GM23338 (cell line): ENCODE measurements around the gene PRMT9. TPM values are rescaled to one million over a fixed set of nuclear protein-coding genes. Genes with fewer than 3 reads are reported as not detected.

Source experiments
- ATAC-seq: fragments of 200-7000 bp; cut with Tn5 transposase; 3 replicates; pipeline ENCODE4 v1.9.1; 2020
- DNase-seq: peaks from one replicate; pipeline ENCODE4 v3.0.0-alpha.2; 2015; ENCODE audit warnings: low spot score
- H2AFZ ChIP-seq: fragments of 200-600 bp; sonication (generic); 2 replicates; pipeline ENCODE4 v1.8.0; 2016; ENCODE audit warnings: antibody characterized with exemption, mild to moderate bottlenecking, moderate library complexity
- H3F3A ChIP-seq: fragments of 200-600 bp; sonication (generic); replicated peaks from 2 replicates; pipeline ENCODE4 v1.8.0; 2017; ENCODE audit warnings: antibody characterized with exemption, mixed run types, low read depth
- H3K27ac ChIP-seq: fragments of 200-600 bp; sonication (generic); 2 replicates; pipeline ENCODE4 v1.6.1; 2016; ENCODE audit warnings: low read depth
- H3K27me3 ChIP-seq: fragments of 200-600 bp; sonication (generic); 2 replicates; pipeline ENCODE4 v1.8.0; 2016; ENCODE audit warnings: mild to moderate bottlenecking, mixed run types, moderate library complexity; ENCODE audit not compliant: insufficient read depth
- H3K36me3 ChIP-seq: fragments of 200-600 bp; sonication (generic); 2 replicates; pipeline ENCODE4 v1.8.0; 2016; ENCODE audit warnings: mild to moderate bottlenecking; ENCODE audit not compliant: insufficient read depth
- H3K4me1 ChIP-seq: fragments of 200-600 bp; sonication (generic); 2 replicates; pipeline ENCODE4 v1.8.0; 2016; ENCODE audit warnings: mild to moderate bottlenecking, moderate library complexity; ENCODE audit not compliant: insufficient read depth
- H3K4me2 ChIP-seq: fragments of 200-600 bp; sonication (generic); 2 replicates; pipeline ENCODE4 v1.7.1; 2017; ENCODE audit warnings: mixed run types
- H3K4me3 ChIP-seq: fragments of 200-600 bp; sonication (generic); 2 replicates; pipeline ENCODE4 v1.6.1; 2016; ENCODE audit warnings: mixed run types
- H3K79me2 ChIP-seq: fragments of 200-600 bp; sonication (generic); replicated peaks from 2 replicates; pipeline ENCODE4 v1.8.0; 2017; ENCODE audit warnings: mild to moderate bottlenecking; ENCODE audit not compliant: insufficient read depth
- H3K9me2 ChIP-seq: fragments of 200-600 bp; sonication (generic); 2 replicates; pipeline ENCODE4 v1.8.0; 2017; ENCODE audit not compliant: insufficient read depth
- H4K20me1 ChIP-seq: fragments of 200-600 bp; sonication (generic); replicated peaks from 2 replicates; pipeline ENCODE4 v1.8.0; 2017; ENCODE audit warnings: mild to moderate bottlenecking; ENCODE audit not compliant: insufficient read depth
- H3K27ac Mint-ChIP-seq: 2 replicates; pipeline ENCODE4 v1.8.0; 2020; ENCODE audit warnings: inconsistent platforms, mild to moderate bottlenecking, moderate library complexity, mixed read lengths
- H3K27me3 Mint-ChIP-seq: 3 replicates; pipeline ENCODE4 v1.8.0; 2022; ENCODE audit warnings: low read depth, mild to moderate bottlenecking, moderate library complexity, mixed read lengths, inconsistent platforms; ENCODE audit not compliant: insufficient read depth, poor library complexity
- H3K36me3 Mint-ChIP-seq: 3 replicates; pipeline ENCODE4 v1.8.0; 2021; ENCODE audit warnings: low read depth, mild to moderate bottlenecking, inconsistent platforms, moderate library complexity, mixed read lengths
- H3K4me1 Mint-ChIP-seq: 3 replicates; pipeline ENCODE4 v1.8.0; 2020; ENCODE audit warnings: mild to moderate bottlenecking, inconsistent platforms, mixed read lengths
- H3K4me3 Mint-ChIP-seq: 3 replicates; pipeline ENCODE4 v1.8.0; 2021; ENCODE audit warnings: moderate library complexity, mild to moderate bottlenecking, inconsistent platforms, mixed read lengths
- H3K9me3 Mint-ChIP-seq: 3 replicates; pipeline ENCODE4 v1.8.0; 2020; ENCODE audit warnings: moderate library complexity, mild to moderate bottlenecking, inconsistent platforms, mixed read lengths
- CREB1 ChIP-seq: fragments of 250-450 bp; sonication (Bioruptor Pico); IDR thresholded peaks from 2 replicates; pipeline ENCODE4 v1.5.0; 2020; ENCODE audit warnings: low read depth, mild to moderate bottlenecking, moderate library complexity
- JUNB ChIP-seq: IDR thresholded peaks from one replicate; pipeline ENCODE4 v1.6.1; 2016; ENCODE audit warnings: antibody characterized with exemption; ENCODE audit not compliant: unreplicated experiment
- NANOG ChIP-seq: IDR thresholded peaks from 2 replicates; pipeline ENCODE4 v1.6.1; 2016; ENCODE audit warnings: antibody characterized with exemption, borderline replicate concordance
- POLR2AphosphoS5 ChIP-seq: IDR thresholded peaks from 2 replicates; pipeline ENCODE4 v1.6.1; 2016; ENCODE audit warnings: antibody characterized with exemption, low read depth
- STAT1 ChIP-seq: IDR thresholded peaks from one replicate; pipeline ENCODE4 v1.6.1; 2016; ENCODE audit warnings: antibody characterized with exemption; ENCODE audit not compliant: unreplicated experiment
- ZNF114 ChIP-seq: fragments of 250-450 bp; sonication (Bioruptor Pico); IDR thresholded peaks from 2 replicates; pipeline ENCODE4 v1.5.0; 2020; ENCODE audit warnings: mild to moderate bottlenecking, moderate library complexity
- polyA plus RNA-seq: library from polyadenylated mRNA; unstranded; fragments of >200 nt; fragmentation: Nextera tagmentation; extraction: Ambion mirVana; gene quantifications from 2 replicates; pipeline ENCODE4 v1.2.1, GENCODE V29; 2016
- total RNA-seq: library from RNA; depleted of rRNA; stranded (reverse); fragments of >200 nt; shearing (Covaris generic); gene quantifications from 2 replicates; pipeline ENCODE4 v1.2.3, GENCODE V29; 2014
- TF ChIP-seq, protein P1 (sequence below): IDR thresholded peaks from one replicate; pipeline ENCODE4 v1.6.1; 2018; ENCODE audit warnings: antibody characterized with exemption; ENCODE audit not compliant: unreplicated experiment
- TF ChIP-seq, protein P2 (sequence below), 2 experiments: fragments of 200-600 bp in 1 of 2; sonication (generic) in 1 of 2; conservative IDR thresholded peaks; 2 replicates each; pipeline versions ENCODE4 v1.5.1 to v1.6.1; 2016 to 2017; ENCODE audit warnings: antibody characterized with exemption in 2 of 2, low read depth in 2 of 2, mild to moderate bottlenecking in 2 of 2, moderate library complexity in 1 of 2
- TF ChIP-seq, protein P3 (sequence below): fragments of 250-450 bp; sonication (Bioruptor Pico); IDR thresholded peaks from 2 replicates; pipeline ENCODE4 v1.5.0; 2020; ENCODE audit warnings: mild to moderate bottlenecking, moderate library complexity

Gene PRMT9
- total and polyA plus RNA-seq, 2 experiments from 2014 or later, result 7.6 to 11.2 TPM

DNA sequence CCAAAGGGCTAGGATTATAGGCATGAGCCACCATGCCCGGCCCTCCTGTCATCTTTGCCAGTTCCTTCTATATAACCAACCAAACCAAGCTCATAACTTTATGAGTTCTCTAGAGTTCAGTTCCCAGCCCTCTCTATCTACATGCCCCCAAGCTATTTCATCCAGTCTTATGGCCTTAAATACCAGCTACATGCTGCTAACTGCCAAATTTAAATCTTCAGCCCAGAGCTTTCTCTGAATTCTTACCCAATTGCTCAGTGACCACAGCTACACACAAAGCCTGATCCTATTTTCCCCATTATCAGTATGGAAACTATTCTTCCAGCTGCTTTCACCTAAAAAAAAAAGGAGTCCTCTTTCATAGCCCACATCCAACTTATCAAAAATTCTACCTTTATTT lies 43.6 kb downstream of the PRMT9 start (continued):
- TF ChIP-seq, protein P1, sequence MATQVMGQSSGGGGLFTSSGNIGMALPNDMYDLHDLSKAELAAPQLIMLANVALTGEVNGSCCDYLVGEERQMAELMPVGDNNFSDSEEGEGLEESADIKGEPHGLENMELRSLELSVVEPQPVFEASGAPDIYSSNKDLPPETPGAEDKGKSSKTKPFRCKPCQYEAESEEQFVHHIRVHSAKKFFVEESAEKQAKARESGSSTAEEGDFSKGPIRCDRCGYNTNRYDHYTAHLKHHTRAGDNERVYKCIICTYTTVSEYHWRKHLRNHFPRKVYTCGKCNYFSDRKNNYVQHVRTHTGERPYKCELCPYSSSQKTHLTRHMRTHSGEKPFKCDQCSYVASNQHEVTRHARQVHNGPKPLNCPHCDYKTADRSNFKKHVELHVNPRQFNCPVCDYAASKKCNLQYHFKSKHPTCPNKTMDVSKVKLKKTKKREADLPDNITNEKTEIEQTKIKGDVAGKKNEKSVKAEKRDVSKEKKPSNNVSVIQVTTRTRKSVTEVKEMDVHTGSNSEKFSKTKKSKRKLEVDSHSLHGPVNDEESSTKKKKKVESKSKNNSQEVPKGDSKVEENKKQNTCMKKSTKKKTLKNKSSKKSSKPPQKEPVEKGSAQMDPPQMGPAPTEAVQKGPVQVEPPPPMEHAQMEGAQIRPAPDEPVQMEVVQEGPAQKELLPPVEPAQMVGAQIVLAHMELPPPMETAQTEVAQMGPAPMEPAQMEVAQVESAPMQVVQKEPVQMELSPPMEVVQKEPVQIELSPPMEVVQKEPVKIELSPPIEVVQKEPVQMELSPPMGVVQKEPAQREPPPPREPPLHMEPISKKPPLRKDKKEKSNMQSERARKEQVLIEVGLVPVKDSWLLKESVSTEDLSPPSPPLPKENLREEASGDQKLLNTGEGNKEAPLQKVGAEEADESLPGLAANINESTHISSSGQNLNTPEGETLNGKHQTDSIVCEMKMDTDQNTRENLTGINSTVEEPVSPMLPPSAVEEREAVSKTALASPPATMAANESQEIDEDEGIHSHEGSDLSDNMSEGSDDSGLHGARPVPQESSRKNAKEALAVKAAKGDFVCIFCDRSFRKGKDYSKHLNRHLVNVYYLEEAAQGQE, result no peak
- TF ChIP-seq STAT1 (no peak), NANOG (no peak), POLR2AphosphoS5 (no peak), CREB1 (CRISPR knock-in tag) (no peak), ZNF114 (no peak)
- TF ChIP-seq, protein P2, sequence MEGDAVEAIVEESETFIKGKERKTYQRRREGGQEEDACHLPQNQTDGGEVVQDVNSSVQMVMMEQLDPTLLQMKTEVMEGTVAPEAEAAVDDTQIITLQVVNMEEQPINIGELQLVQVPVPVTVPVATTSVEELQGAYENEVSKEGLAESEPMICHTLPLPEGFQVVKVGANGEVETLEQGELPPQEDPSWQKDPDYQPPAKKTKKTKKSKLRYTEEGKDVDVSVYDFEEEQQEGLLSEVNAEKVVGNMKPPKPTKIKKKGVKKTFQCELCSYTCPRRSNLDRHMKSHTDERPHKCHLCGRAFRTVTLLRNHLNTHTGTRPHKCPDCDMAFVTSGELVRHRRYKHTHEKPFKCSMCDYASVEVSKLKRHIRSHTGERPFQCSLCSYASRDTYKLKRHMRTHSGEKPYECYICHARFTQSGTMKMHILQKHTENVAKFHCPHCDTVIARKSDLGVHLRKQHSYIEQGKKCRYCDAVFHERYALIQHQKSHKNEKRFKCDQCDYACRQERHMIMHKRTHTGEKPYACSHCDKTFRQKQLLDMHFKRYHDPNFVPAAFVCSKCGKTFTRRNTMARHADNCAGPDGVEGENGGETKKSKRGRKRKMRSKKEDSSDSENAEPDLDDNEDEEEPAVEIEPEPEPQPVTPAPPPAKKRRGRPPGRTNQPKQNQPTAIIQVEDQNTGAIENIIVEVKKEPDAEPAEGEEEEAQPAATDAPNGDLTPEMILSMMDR (conservative IDR thresholded peaks at IDR 0.05; ENCODE audit: low read depth in 2 of 2), result no peak

DNA sequence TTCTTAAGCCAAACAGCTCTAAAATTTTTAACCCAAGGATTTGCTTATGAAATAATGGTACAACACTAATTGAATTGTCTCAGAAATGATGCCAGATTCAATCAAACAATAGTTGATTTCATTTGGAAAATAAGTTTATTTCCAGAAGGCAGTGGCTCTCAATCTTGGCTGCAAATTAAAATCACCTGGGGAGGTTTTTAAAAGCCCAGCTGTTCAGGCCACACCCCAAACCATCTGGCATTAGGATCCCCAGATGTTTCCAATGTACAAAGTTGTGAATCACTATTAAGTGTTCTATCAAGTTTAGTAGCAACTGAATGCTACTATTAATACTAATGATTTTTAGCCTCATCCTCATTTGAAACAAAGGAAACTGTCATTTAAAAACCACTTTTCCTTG lies 44.6 kb downstream of the PRMT9 start:
- Histone ChIP-seq H3K79me2 (0 out of 2 replicates have a peak, but pooled peaks cover 3% of the 10 kb centered on the region), H3K4me2 (0 out of 2 replicates have a peak overlapping the region, but pooled peaks have one; percentile 3), H3K9me2 (no peaks in the 10 kb centered on the region), H3K4me1 (peaks cover 28% of the 10 kb centered on the region), H4K20me1 (no peaks in the 10 kb centered on the region), H3F3A (no peaks in the 10 kb centered on the region), H3K27me3 (no peaks in the 10 kb centered on the region), H2AFZ (no peak overlapping the region), H3K36me3 (peaks cover 12% of the 10 kb centered on the region; the same call in 1 of the 2 replicates), H3K4me3 (no peak overlapping the region), H3K27ac (no peak overlapping the region)
- Mint-ChIP-seq H3K4me1 (peaks cover 23% of the 10 kb centered on the region; the same call in 2 of the 3 replicates), H3K9me3 (no peaks in the 10 kb centered on the region), H3K27me3 (no peaks in the 10 kb centered on the region), H3K27ac (peak overlapping the region; percentile 59; the same call in 1 of the 2 replicates), H3K4me3 (no peak overlapping the region), H3K36me3 (peaks cover 43% of the 10 kb centered on the region)
- no peak for ATAC-seq
- DNase-seq, result no peak
- TF ChIP-seq, protein P3, sequence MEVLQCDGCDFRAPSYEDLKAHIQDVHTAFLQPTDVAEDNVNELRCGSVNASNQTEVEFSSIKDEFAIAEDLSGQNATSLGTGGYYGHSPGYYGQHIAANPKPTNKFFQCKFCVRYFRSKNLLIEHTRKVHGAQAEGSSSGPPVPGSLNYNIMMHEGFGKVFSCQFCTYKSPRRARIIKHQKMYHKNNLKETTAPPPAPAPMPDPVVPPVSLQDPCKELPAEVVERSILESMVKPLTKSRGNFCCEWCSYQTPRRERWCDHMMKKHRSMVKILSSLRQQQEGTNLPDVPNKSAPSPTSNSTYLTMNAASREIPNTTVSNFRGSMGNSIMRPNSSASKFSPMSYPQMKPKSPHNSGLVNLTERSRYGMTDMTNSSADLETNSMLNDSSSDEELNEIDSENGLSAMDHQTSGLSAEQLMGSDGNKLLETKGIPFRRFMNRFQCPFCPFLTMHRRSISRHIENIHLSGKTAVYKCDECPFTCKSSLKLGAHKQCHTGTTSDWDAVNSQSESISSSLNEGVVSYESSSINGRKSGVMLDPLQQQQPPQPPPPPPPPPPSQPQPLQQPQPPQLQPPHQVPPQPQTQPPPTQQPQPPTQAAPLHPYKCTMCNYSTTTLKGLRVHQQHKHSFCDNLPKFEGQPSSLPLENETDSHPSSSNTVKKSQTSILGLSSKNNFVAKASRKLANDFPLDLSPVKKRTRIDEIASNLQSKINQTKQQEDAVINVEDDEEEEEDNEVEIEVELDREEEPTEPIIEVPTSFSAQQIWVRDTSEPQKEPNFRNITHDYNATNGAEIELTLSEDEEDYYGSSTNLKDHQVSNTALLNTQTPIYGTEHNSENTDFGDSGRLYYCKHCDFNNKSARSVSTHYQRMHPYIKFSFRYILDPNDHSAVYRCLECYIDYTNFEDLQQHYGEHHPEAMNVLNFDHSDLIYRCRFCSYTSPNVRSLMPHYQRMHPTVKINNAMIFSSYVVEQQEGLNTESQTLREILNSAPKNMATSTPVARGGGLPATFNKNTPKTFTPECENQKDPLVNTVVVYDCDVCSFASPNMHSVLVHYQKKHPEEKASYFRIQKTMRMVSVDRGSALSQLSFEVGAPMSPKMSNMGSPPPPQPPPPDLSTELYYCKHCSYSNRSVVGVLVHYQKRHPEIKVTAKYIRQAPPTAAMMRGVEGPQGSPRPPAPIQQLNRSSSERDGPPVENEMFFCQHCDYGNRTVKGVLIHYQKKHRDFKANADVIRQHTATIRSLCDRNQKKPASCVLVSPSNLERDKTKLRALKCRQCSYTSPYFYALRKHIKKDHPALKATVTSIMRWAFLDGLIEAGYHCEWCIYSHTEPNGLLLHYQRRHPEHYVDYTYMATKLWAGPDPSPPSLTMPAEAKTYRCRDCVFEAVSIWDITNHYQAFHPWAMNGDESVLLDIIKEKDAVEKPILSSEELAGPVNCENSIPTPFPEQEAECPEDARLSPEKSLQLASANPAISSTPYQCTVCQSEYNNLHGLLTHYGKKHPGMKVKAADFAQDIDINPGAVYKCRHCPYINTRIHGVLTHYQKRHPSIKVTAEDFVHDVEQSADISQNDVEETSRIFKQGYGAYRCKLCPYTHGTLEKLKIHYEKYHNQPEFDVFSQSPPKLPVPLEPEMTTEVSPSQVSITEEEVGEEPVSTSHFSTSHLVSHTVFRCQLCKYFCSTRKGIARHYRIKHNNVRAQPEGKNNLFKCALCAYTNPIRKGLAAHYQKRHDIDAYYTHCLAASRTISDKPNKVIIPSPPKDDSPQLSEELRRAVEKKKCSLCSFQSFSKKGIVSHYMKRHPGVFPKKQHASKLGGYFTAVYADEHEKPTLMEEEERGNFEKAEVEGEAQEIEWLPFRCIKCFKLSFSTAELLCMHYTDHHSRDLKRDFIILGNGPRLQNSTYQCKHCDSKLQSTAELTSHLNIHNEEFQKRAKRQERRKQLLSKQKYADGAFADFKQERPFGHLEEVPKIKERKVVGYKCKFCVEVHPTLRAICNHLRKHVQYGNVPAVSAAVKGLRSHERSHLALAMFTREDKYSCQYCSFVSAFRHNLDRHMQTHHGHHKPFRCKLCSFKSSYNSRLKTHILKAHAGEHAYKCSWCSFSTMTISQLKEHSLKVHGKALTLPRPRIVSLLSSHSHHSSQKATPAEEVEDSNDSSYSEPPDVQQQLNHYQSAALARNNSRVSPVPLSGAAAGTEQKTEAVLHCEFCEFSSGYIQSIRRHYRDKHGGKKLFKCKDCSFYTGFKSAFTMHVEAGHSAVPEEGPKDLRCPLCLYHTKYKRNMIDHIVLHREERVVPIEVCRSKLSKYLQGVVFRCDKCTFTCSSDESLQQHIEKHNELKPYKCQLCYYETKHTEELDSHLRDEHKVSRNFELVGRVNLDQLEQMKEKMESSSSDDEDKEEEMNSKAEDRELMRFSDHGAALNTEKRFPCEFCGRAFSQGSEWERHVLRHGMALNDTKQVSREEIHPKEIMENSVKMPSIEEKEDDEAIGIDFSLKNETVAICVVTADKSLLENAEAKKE (CRISPR knock-in tag), result no peak
- TF ChIP-seq NANOG (no peak), JUNB (no peak)
